Measurements from ENCODE around the gene LYPD6B. TPM values are rescaled to one million over a fixed set of nuclear protein-coding genes. Genes with fewer than 3 reads are reported as not detected.

LYPD6B gene
- total and polyA plus RNA-seq, 8 donors = 0.79 to 35.8 (median 24.6) TPM

GRCh38 chr2:149178612-149179011, 140.1 kb downstream of the LYPD6B start:
- Histone ChIP-seq H3K9me3 (no peaks in the 10 kb centered on the region), H3K4me3 (no peak overlapping the region), H3K27me3 (no peaks in the 10 kb centered on the region), H3K4me1 (no peaks in the 10 kb centered on the region), H3K36me3 (no peaks in the 10 kb centered on the region), H3K27ac (no peak overlapping the region)
- TF ChIP-seq CTCF (IDR thresholded peaks at IDR 0.05) = no peak
- intact Hi-C loops (cut with DNase I) = no loop called here
- no peak for ATAC-seq
- DNase-seq = no peak

GRCh38 chr2:149180226-149180875, 141.9 kb downstream of the LYPD6B start:
- no peak for TF ChIP-seq CTCF (IDR thresholded peaks at IDR 0.05)
- H3K4me3 ChIP-seq = no peak overlapping the region
- no peaks in the 10 kb centered on the region for H3K36me3 ChIP-seq
- peak in 2 of 4 donors; percentile 63 to 64 for DNase-seq
- no peak for ATAC-seq
- H3K27ac ChIP-seq = no peak overlapping the region
- H3K27me3 ChIP-seq = no peaks in the 10 kb centered on the region
- no peaks in the 10 kb centered on the region for H3K4me1 ChIP-seq
- intact Hi-C loops (cut with DNase I) = no loop called here
- no peaks in the 10 kb centered on the region for H3K9me3 ChIP-seq

- ATAC-seq (no peak), DNase-seq (no peak)
- intact Hi-C loops (cut with DNase I) = no loop called here
- H3K27me3 ChIP-seq = no peaks in the 10 kb centered on the region
- no peaks in the 10 kb centered on the region for H3K36me3 ChIP-seq
- no peaks in the 10 kb centered on the region for H3K4me1 ChIP-seq
- TF ChIP-seq CTCF (IDR thresholded peaks at IDR 0.05) = no peak
- no peak overlapping the region for H3K27ac ChIP-seq
- no peaks in the 10 kb centered on the region for H3K9me3 ChIP-seq
- H3K4me3 ChIP-seq = no peak overlapping the region
Observed at GRCh38 chr2:149183187-149183586, 144.7 kb downstream of the LYPD6B start.

- DNase-seq = peak in 1 of 4 donors; percentile 40
- Histone ChIP-seq H3K4me1 (no peaks in the 10 kb centered on the region), H3K27me3 (no peaks in the 10 kb centered on the region), H3K36me3 (no peaks in the 10 kb centered on the region), H3K9me3 (no peaks in the 10 kb centered on the region), H3K4me3 (no peak overlapping the region), H3K27ac (no peak overlapping the region)
- no peak for ATAC-seq
- intact Hi-C loops (cut with DNase I) = no loop called here
- TF ChIP-seq CTCF (IDR thresholded peaks at IDR 0.05) = no peak
Observed at GRCh38 chr2:149184991-149185390, 146.5 kb downstream of the LYPD6B start.

GRCh38 chr2:149185942-149186490, 147.5 kb downstream of the LYPD6B start:
- no peak overlapping the region for H3K27ac ChIP-seq
- intact Hi-C loops (cut with DNase I) = no loop called here
- ATAC-seq (peak; percentile 27), DNase-seq (no peak)
- TF ChIP-seq CTCF (IDR thresholded peaks at IDR 0.05) = no peak
- no peaks in the 10 kb centered on the region for H3K4me1 ChIP-seq
- no peak overlapping the region for H3K4me3 ChIP-seq
- no peaks in the 10 kb centered on the region for H3K9me3 ChIP-seq
- no peaks in the 10 kb centered on the region for H3K27me3 ChIP-seq
- H3K36me3 ChIP-seq = no peaks in the 10 kb centered on the region

Measured in left lung (tissue), 10 donors.